GM18867 (cell line): ENCODE results near the gene GPAM.
"Not testable (repeated sequence)": the region's sequence is repeated elsewhere in the genome, so short reads cannot be mapped to it uniquely, and the experiment has no call there.

Source experiments
- ATAC-seq: cut with Tn5 transposase; IDR thresholded peaks from one replicate; pipeline ENCODE4 v1.9.1; 2021; ENCODE audit warnings: mild to moderate bottlenecking, moderate library complexity; ENCODE audit not compliant: unreplicated experiment

The GPAM gene

GRCh38 chr10:112216966-112217365, 33.4 kb upstream of the GPAM start:
- ATAC-seq = no peak

GRCh38 chr10:112216151-112216550, 32.6 kb upstream of the GPAM start:
- no peak for ATAC-seq

GRCh38 chr10:112215342-112215774, 31.8 kb upstream of the GPAM start:
- ATAC-seq = no peak

GRCh38 chr10:112214298-112214926, 30.8 kb upstream of the GPAM start:
- no peak for ATAC-seq

GRCh38 chr10:112213836-112214235, 30.3 kb upstream of the GPAM start:
- ATAC-seq = no peak

GRCh38 chr10:112213098-112213823, 29.7 kb upstream of the GPAM start:
- no peak for ATAC-seq

- no peak for ATAC-seq
These were observed 27.1 kb upstream of the GPAM start for GRCh38 chr10:112210666-112211065.

GRCh38 chr10:112209684-112210131, 26.1 kb upstream of the GPAM start:
- ATAC-seq = no peak

GRCh38 chr10:112208997-112209396, 25.4 kb upstream of the GPAM start:
- ATAC-seq = no peak

GRCh38 chr10:112208292-112208691, 24.7 kb upstream of the GPAM start:
- no peak for ATAC-seq

GRCh38 chr10:112203328-112204076, 19.9 kb upstream of the GPAM start:
- peak; percentile 75 for ATAC-seq

- ATAC-seq = peak; percentile 84
These were observed 19.1 kb upstream of the GPAM start for GRCh38 chr10:112202561-112203241.

- no peak for ATAC-seq
These were observed 18.5 kb upstream of the GPAM start for GRCh38 chr10:112202076-112202475.

GRCh38 chr10:112201334-112201733, 17.8 kb upstream of the GPAM start:
- no peak for ATAC-seq

- ATAC-seq = not testable (repeated sequence)
These were observed 16.7 kb upstream of the GPAM start for GRCh38 chr10:112200259-112200658.

- ATAC-seq = not testable (repeated sequence)
These were observed 14.1 kb upstream of the GPAM start for GRCh38 chr10:112197662-112198061.

- no peak for ATAC-seq
These were observed 11.7 kb upstream of the GPAM start for GRCh38 chr10:112195224-112195623.

- no peak for ATAC-seq
These were observed 8.2 kb upstream of the GPAM start for GRCh38 chr10:112191791-112192190.

- ATAC-seq = no peak
These were observed 7.6 kb upstream of the GPAM start for GRCh38 chr10:112191041-112191590.

- no peak for ATAC-seq
These were observed 5.9 kb upstream of the GPAM start for GRCh38 chr10:112189465-112189864.

GRCh38 chr10:112187527-112187926, 4.0 kb upstream of the GPAM start:
- ATAC-seq = no peak
